ENCODE results near the gene ATG7. TPM values are rescaled to one million over a fixed set of nuclear protein-coding genes. Genes with fewer than 3 reads are reported as not detected.

The ATG7 gene
- total RNA-seq, 1 donor from 2014 or later: 51.7 TPM

- H3K4me1 Mint-ChIP-seq: peaks cover 33% of the 10 kb centered on the region
- peaks cover 14% of the 10 kb centered on the region for H3K36me3 Mint-ChIP-seq (ENCODE audit: low read depth)
- peak overlapping the region; percentile 52 for H3K4me3 Mint-ChIP-seq
- POLR2A ChIA-PET: no interaction called here
- CTCF ChIA-PET: no interaction called here
- H3K27me3 Mint-ChIP-seq: no peaks in the 10 kb centered on the region
- ATAC-seq (ENCODE audit: low read depth): no peak
- no peaks in the 10 kb centered on the region for H3K9me3 Mint-ChIP-seq
- DNase-seq: no peak
- no peak overlapping the region for H3K27ac Mint-ChIP-seq
- intact Hi-C loops (cut with micrococcal nuclease): no loop called here
- no peak for TF ChIP-seq CTCF (IDR thresholded peaks at IDR 0.05)
These were observed 310.2 kb downstream of the ATG7 start for GRCh38 chr3:11582191-11582968.

GRCh38 chr3:11583235-11583634 lies 311.0 kb downstream of the ATG7 start:
- POLR2A ChIA-PET: no interaction called here
- no peak for ATAC-seq (ENCODE audit: low read depth)
- Mint-ChIP-seq H3K27ac (no peak overlapping the region), H3K9me3 (no peaks in the 10 kb centered on the region), H3K36me3 (ENCODE audit: low read depth) (peaks cover 20% of the 10 kb centered on the region), H3K27me3 (no peaks in the 10 kb centered on the region), H3K4me1 (peaks cover 27% of the 10 kb centered on the region), H3K4me3 (no peak overlapping the region)
- intact Hi-C loops (cut with micrococcal nuclease): no loop called here
- CTCF ChIA-PET: no interaction called here
- DNase-seq: no peak
- no peak for TF ChIP-seq CTCF (IDR thresholded peaks at IDR 0.05)

GRCh38 chr3:11583638-11584046 lies 311.4 kb downstream of the ATG7 start:
- ChIA-PET POLR2A (no interaction called here), CTCF (no interaction called here)
- H3K4me1 Mint-ChIP-seq: peaks cover 27% of the 10 kb centered on the region
- ATAC-seq (ENCODE audit: low read depth) (no peak), DNase-seq (no peak)
- no peak for TF ChIP-seq CTCF (IDR thresholded peaks at IDR 0.05)
- no peaks in the 10 kb centered on the region for H3K27me3 Mint-ChIP-seq
- no peaks in the 10 kb centered on the region for H3K9me3 Mint-ChIP-seq
- peaks cover 24% of the 10 kb centered on the region for H3K36me3 Mint-ChIP-seq (ENCODE audit: low read depth)
- H3K27ac Mint-ChIP-seq: no peak overlapping the region
- intact Hi-C loops (cut with micrococcal nuclease): no loop called here
- H3K4me3 Mint-ChIP-seq: no peak overlapping the region

GRCh38 chr3:11584570-11584969 lies 312.4 kb downstream of the ATG7 start:
- ChIA-PET POLR2A (no interaction called here), CTCF (no interaction called here)
- H3K27ac Mint-ChIP-seq: no peak overlapping the region
- H3K36me3 Mint-ChIP-seq (ENCODE audit: low read depth): peaks cover 28% of the 10 kb centered on the region
- intact Hi-C loops (cut with micrococcal nuclease): no loop called here
- H3K4me3 Mint-ChIP-seq: no peak overlapping the region
- ATAC-seq (ENCODE audit: low read depth) (no peak), DNase-seq (no peak)
- no peak for TF ChIP-seq CTCF (IDR thresholded peaks at IDR 0.05)
- H3K9me3 Mint-ChIP-seq: no peaks in the 10 kb centered on the region
- H3K4me1 Mint-ChIP-seq: peaks cover 29% of the 10 kb centered on the region
- H3K27me3 Mint-ChIP-seq: no peaks in the 10 kb centered on the region

- CTCF ChIA-PET: no interaction called here
- Mint-ChIP-seq H3K36me3 (ENCODE audit: low read depth) (peaks cover 35% of the 10 kb centered on the region), H3K4me3 (no peak overlapping the region), H3K27ac (no peak overlapping the region), H3K27me3 (no peaks in the 10 kb centered on the region), H3K9me3 (no peaks in the 10 kb centered on the region), H3K4me1 (peaks cover 17% of the 10 kb centered on the region)
- intact Hi-C loops (cut with micrococcal nuclease): no loop called here
- no peak for ATAC-seq (ENCODE audit: low read depth)
- TF ChIP-seq CTCF (IDR thresholded peaks at IDR 0.05): no peak
- DNase-seq: no peak
- POLR2A ChIA-PET: no interaction called here
These were observed 315.6 kb downstream of the ATG7 start for GRCh38 chr3:11587766-11588165.

All from activated B cell treated with CpG ODN at 0.5 μM for 24 hours (primary cell).